H9 (cell line): ENCODE measurements around the gene GRAMD1B. TPM values are rescaled to one million over a fixed set of nuclear protein-coding genes. Genes with fewer than 3 reads are reported as not detected.
A peak's percentile ranks its signal among the peaks of the same experiment; 100 is the strongest.

Experiments
- DNase-seq: peaks from one replicate; pipeline ENCODE4 v3.0.0-alpha.2; 2017
- H2AFZ ChIP-seq: one replicate; pipeline ENCODE4 v1.6.1; 2013; ENCODE audit warnings: mild to moderate bottlenecking, low read length, control low read depth, moderate library complexity
- H2AK5ac ChIP-seq: 2 replicates; pipeline ENCODE4 v1.6.1; 2013; ENCODE audit warnings: low read length, control low read depth, mixed read lengths; ENCODE audit not compliant: insufficient read length
- H2BK120ac ChIP-seq: one replicate; pipeline ENCODE4 v1.6.1; 2013; ENCODE audit warnings: low read depth, mild to moderate bottlenecking, low read length, control low read depth, inconsistent platforms; ENCODE audit not compliant: poor library complexity, severe bottlenecking
- H2BK12ac ChIP-seq: 2 replicates; pipeline ENCODE4 v1.6.1; 2013; ENCODE audit warnings: low read length, control low read depth, mixed read lengths, low read depth; ENCODE audit not compliant: insufficient read length
- H2BK15ac ChIP-seq: 2 replicates; pipeline ENCODE4 v1.6.1; 2013; ENCODE audit warnings: low read depth, low read length, control low read depth
- H2BK20ac ChIP-seq: one replicate; pipeline ENCODE4 v1.6.1; 2013; ENCODE audit warnings: low read depth, mild to moderate bottlenecking, low read length, control low read depth, inconsistent platforms; ENCODE audit not compliant: poor library complexity, severe bottlenecking
- H2BK5ac ChIP-seq: 2 replicates; pipeline ENCODE4 v1.6.1; 2013; ENCODE audit warnings: low read length, control low read depth, mixed read lengths; ENCODE audit not compliant: insufficient read length
- H3K14ac ChIP-seq: 2 replicates; pipeline ENCODE4 v1.6.1; 2013; ENCODE audit warnings: low read length, control low read depth; ENCODE audit not compliant: insufficient read depth
- H3K18ac ChIP-seq: 2 replicates; pipeline ENCODE4 v1.6.1; 2013; ENCODE audit warnings: low read depth, mild to moderate bottlenecking, mixed read lengths, low read length, control low read depth; ENCODE audit not compliant: insufficient read length
- H3K23ac ChIP-seq: 2 replicates; pipeline ENCODE4 v1.6.1; 2013; ENCODE audit warnings: low read length, control low read depth, mixed read lengths, low read depth; ENCODE audit not compliant: insufficient read length
- H3K23me2 ChIP-seq: 2 replicates; pipeline ENCODE4 v1.6.1; 2013; ENCODE audit warnings: low read depth, mild to moderate bottlenecking, mixed read lengths, low read length, control low read depth; ENCODE audit not compliant: insufficient read length, poor library complexity, severe bottlenecking
- H3K27ac ChIP-seq: 2 replicates; pipeline ENCODE4 v1.5.1; 2013; ENCODE audit warnings: low read length, control low read depth, mixed read lengths, low read depth; ENCODE audit not compliant: insufficient read length
- H3K27me3 ChIP-seq: 2 replicates; pipeline ENCODE4 v1.6.1; 2013; ENCODE audit warnings: low read length, control low read depth, inconsistent platforms; ENCODE audit not compliant: insufficient read depth
- H3K4ac ChIP-seq: 2 replicates; pipeline ENCODE4 v1.6.1; 2013; ENCODE audit warnings: low read depth, mild to moderate bottlenecking, control low read depth, inconsistent platforms, low read length, moderate library complexity
- H3K4me1 ChIP-seq: 2 replicates; pipeline ENCODE4 v1.6.1; 2013; ENCODE audit warnings: low read length, control low read depth, inconsistent platforms; ENCODE audit not compliant: insufficient read depth
- H3K4me2 ChIP-seq: 2 replicates; pipeline ENCODE4 v1.6.1; 2013; ENCODE audit warnings: low read length, control low read depth, mixed read lengths; ENCODE audit not compliant: insufficient read length, insufficient read depth
- H3K56ac ChIP-seq: 2 replicates; pipeline ENCODE4 v1.6.1; 2013; ENCODE audit warnings: low read depth, mild to moderate bottlenecking, mixed read lengths, low read length, control low read depth; ENCODE audit not compliant: insufficient read length
- H3K79me1 ChIP-seq: 2 replicates; pipeline ENCODE4 v1.6.1; 2013; ENCODE audit warnings: low read depth, mild to moderate bottlenecking, moderate library complexity, low read length, control low read depth, inconsistent platforms; ENCODE audit not compliant: insufficient read depth, poor library complexity, severe bottlenecking
- H3K79me2 ChIP-seq: 2 replicates; pipeline ENCODE4 v1.6.1; 2013; ENCODE audit warnings: low read length, control low read depth, inconsistent platforms; ENCODE audit not compliant: insufficient read depth
- H3K9ac ChIP-seq: 2 replicates; pipeline ENCODE4 v1.6.1; 2013; ENCODE audit warnings: low read length, control low read depth, mixed read lengths; ENCODE audit not compliant: insufficient read length; ENCODE audit errors: extremely low read depth
- H3K9me3 ChIP-seq: one replicate; pipeline ENCODE4 v1.6.1; 2013; ENCODE audit warnings: low read depth, low read length, inconsistent platforms; ENCODE audit not compliant: control insufficient read depth
- H3T11ph ChIP-seq: one replicate; pipeline ENCODE4 v1.6.1; 2013; ENCODE audit warnings: mild to moderate bottlenecking, low read length, control low read depth, inconsistent platforms
- H4K20me1 ChIP-seq: one replicate; pipeline ENCODE4 v1.6.1; 2013; ENCODE audit not compliant: control insufficient read depth, insufficient read length, insufficient read depth
- H4K5ac ChIP-seq: 2 replicates; pipeline ENCODE4 v1.6.1; 2013; ENCODE audit warnings: low read depth, mild to moderate bottlenecking, mixed read lengths, low read length, control low read depth; ENCODE audit not compliant: insufficient read length
- H4K8ac ChIP-seq: replicated peaks from 2 replicates; pipeline ENCODE4 v1.6.1; 2013; ENCODE audit warnings: low read length, control low read depth, mixed read lengths, low read depth; ENCODE audit not compliant: insufficient read length
- H4K91ac ChIP-seq: 2 replicates; pipeline ENCODE4 v1.6.1; 2013; ENCODE audit warnings: low read depth, mild to moderate bottlenecking, moderate library complexity, mixed read lengths, low read length, control low read depth; ENCODE audit not compliant: insufficient read length
- H3K27ac Mint-ChIP-seq, 3 experiments: 2 replicates in 2 of 3; 3 replicates in 1 of 3; pipeline ENCODE4 v1.8.0; 2020 to 2021; ENCODE audit warnings: mixed read lengths in 3 of 3, mild to moderate bottlenecking in 1 of 3, moderate library complexity in 1 of 3
- H3K27me3 Mint-ChIP-seq: 2 replicates; pipeline ENCODE4 v1.8.0; 2021; ENCODE audit warnings: low read depth, mild to moderate bottlenecking, moderate library complexity, mixed read lengths
- H3K36me3 Mint-ChIP-seq, 3 experiments: 2 replicates in 2 of 3; 3 replicates in 1 of 3; pipeline ENCODE4 v1.8.0; 2020 to 2021; ENCODE audit warnings: low read depth in 3 of 3, mixed read lengths in 3 of 3; ENCODE audit not compliant: insufficient read depth in 1 of 3
- H3K4me1 Mint-ChIP-seq, 2 experiments: 2 replicates each; pipeline ENCODE4 v1.8.0; 2020; ENCODE audit warnings: mixed read lengths in 2 of 2
- H3K4me3 Mint-ChIP-seq, 2 experiments: 2 replicates in 1 of 2; 3 replicates in 1 of 2; pipeline ENCODE4 v1.8.0; 2020 to 2021; ENCODE audit warnings: mild to moderate bottlenecking in 2 of 2, mixed read lengths in 2 of 2, moderate library complexity in 1 of 2
- H3K9me3 Mint-ChIP-seq, 2 experiments: 2 replicates in 1 of 2; 3 replicates in 1 of 2; pipeline ENCODE4 v1.8.0; 2020; ENCODE audit warnings: mild to moderate bottlenecking in 2 of 2, mixed read lengths in 2 of 2, moderate library complexity in 1 of 2
- CTCF ChIP-seq: fragments of 200-600 bp; sonication (generic); conservative IDR thresholded peaks from 3 replicates; pipeline ENCODE4 v1.8.0; 2021; ENCODE audit warnings: antibody characterized with exemption, mild to moderate bottlenecking
- WGBS: extraction: QIAGEN DNeasy Blood & Tissue Kit; methylation state at CpG from one replicate; pipeline ENCODE4 v1.1.7; 2013; ENCODE audit warnings: missing lambda C conversion rate, low lambda C conversion rate, mixed read lengths; ENCODE audit not compliant: insufficient read length; ENCODE audit errors: extremely low coverage; 5-methylcytosine and 5-hydroxymethylcytosine counted together
- total RNA-seq: library from RNA; stranded (reverse); gene quantifications from 2 replicates; pipeline ENCODE4 v1.2.1, GENCODE V29; 2021

GRAMD1B gene
- total RNA-seq, 1 experiment from 2014 or later: 25.9 TPM

- no peak overlapping the region for H3K18ac ChIP-seq
- no peak overlapping the region for H3K14ac ChIP-seq
- no peak overlapping the region for H4K8ac ChIP-seq
- no peak overlapping the region for H3K4me3 Mint-ChIP-seq
- no peak overlapping the region for H3K9ac ChIP-seq
- H3K4me1 Mint-ChIP-seq: peaks cover 12 to 19% of the 10 kb centered on the region in 2 experiments
- no peak overlapping the region for H2AK5ac ChIP-seq
- H3K27me3 ChIP-seq: no peaks in the 10 kb centered on the region
- H3T11ph ChIP-seq: no peak overlapping the region
- H3K79me1 ChIP-seq: no peaks in the 10 kb centered on the region
- no peaks in the 10 kb centered on the region for H3K4me1 ChIP-seq
- H4K20me1 ChIP-seq: no peaks in the 10 kb centered on the region
- H3K27me3 Mint-ChIP-seq: no peaks in the 10 kb centered on the region
- no peak overlapping the region for H2BK20ac ChIP-seq
- no peaks in the 10 kb centered on the region for H3K9me3 Mint-ChIP-seq
- no peaks in the 10 kb centered on the region for H3K36me3 Mint-ChIP-seq
- no peak overlapping the region for H3K4me2 ChIP-seq
- no peak overlapping the region for H2BK12ac ChIP-seq
- no peak overlapping the region for H2BK5ac ChIP-seq
- H3K79me2 ChIP-seq: no peaks in the 10 kb centered on the region
- H3K23ac ChIP-seq: no peak overlapping the region
- no peak for DNase-seq
- H4K91ac ChIP-seq: no peak overlapping the region
- no peak overlapping the region for H2AFZ ChIP-seq
- H3K27ac ChIP-seq: no peak overlapping the region
- no peak for TF ChIP-seq CTCF
- H4K5ac ChIP-seq: no peak overlapping the region
- H3K27ac Mint-ChIP-seq: peak overlapping the region in 1 of 3 experiments; percentile 2; a peak in 2 of 7 replicates
- H3K23me2 ChIP-seq: no peaks in the 10 kb centered on the region
- no peaks in the 10 kb centered on the region for H3K9me3 ChIP-seq
- H2BK15ac ChIP-seq: no peak overlapping the region
- no peak overlapping the region for H3K56ac ChIP-seq
- no peak overlapping the region for H2BK120ac ChIP-seq
- no CpG with 5 or more reads among the region's 7 CpGs for WGBS
- no peak overlapping the region for H3K4ac ChIP-seq
Measured at GRCh38 chr11:123469089-123469488, 39.0 kb downstream of the GRAMD1B start.
